VCaP (cell line): ENCODE results near the gene PDZK1IP1.
"Not testable (repeated sequence)": the region's sequence is repeated elsewhere in the genome, so short reads cannot be mapped to it uniquely, and the experiment has no call there.

Experiments
- H3K27ac ChIP-seq: fragments of 450-650 bp; 2 replicates; pipeline ENCODE4 v1.5.1; 2017
- TF ChIP-seq, protein P1 (sequence below): fragments of 450-650 bp; conservative IDR thresholded peaks from 2 replicates; pipeline ENCODE4 v1.5.1; 2017; ENCODE audit warnings: mild to moderate bottlenecking, moderate library complexity

The PDZK1IP1 gene

GRCh38 chr1:47175227-47175934, 14.5 kb downstream of the PDZK1IP1 start:
- H3K27ac ChIP-seq: no peak overlapping the region
- TF ChIP-seq, protein P1, sequence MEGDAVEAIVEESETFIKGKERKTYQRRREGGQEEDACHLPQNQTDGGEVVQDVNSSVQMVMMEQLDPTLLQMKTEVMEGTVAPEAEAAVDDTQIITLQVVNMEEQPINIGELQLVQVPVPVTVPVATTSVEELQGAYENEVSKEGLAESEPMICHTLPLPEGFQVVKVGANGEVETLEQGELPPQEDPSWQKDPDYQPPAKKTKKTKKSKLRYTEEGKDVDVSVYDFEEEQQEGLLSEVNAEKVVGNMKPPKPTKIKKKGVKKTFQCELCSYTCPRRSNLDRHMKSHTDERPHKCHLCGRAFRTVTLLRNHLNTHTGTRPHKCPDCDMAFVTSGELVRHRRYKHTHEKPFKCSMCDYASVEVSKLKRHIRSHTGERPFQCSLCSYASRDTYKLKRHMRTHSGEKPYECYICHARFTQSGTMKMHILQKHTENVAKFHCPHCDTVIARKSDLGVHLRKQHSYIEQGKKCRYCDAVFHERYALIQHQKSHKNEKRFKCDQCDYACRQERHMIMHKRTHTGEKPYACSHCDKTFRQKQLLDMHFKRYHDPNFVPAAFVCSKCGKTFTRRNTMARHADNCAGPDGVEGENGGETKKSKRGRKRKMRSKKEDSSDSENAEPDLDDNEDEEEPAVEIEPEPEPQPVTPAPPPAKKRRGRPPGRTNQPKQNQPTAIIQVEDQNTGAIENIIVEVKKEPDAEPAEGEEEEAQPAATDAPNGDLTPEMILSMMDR: peak; percentile 96

DNA sequence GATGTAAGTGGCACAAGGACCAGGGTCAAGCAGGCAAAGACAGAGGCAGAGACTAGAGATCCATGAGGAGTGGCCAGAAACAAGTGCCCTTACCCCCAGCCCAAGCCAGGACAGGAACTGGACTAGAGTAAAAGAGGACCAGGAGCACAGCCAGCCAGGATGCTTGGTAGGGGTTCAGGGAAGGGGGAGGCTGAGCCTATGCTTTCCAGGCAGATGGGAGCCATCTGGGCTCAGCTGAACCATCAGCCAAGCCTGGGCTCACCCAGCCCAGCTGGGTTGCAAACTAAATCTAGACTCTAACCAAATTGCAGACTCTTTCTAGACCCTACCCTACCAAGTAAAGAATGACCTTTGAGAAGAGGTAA, 15.2 kb downstream of the PDZK1IP1 start:
- TF ChIP-seq, protein P1: no peak
- no peak overlapping the region for H3K27ac ChIP-seq

DNA sequence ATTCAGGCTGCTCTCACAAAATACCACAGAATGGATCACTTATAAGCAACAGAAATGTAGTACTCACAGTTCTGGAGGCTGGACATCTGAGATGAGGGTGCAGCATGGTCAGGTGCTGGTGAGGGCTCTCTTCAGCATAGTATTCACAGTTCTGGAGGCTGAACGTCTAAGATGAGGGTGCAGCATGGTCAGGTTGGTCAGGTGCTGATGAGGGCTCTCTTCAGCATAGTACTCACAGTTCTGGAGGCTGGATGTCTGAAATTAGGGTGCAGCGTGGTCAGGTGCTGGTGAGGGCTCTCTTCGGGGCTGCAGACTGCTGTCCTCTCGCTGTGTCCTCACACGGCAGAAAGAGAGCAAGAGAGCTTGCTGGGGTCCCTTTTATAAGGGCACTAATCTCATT, 17.1 kb downstream of the PDZK1IP1 start:
- TF ChIP-seq, protein P1: no peak
- H3K27ac ChIP-seq: no peak overlapping the region

DNA sequence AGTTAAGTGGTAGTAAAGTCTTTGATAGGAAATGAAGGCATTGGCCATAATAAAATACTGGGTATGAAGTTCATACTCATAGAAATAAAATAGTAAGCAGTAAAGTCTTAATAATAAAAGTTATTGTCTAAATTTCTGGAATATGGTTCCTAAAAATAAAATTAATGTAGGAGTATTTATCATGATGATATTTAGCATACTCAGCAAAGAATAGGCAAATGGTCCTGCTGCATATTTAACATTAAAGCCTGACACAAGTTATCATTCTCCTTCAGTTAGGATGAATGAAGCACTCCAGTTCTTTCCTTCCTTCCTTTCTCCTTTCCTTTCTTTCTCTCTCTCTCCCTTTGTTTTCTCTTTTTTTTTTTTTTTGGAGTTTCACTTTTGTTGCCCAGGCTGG, 25.3 kb downstream of the PDZK1IP1 start:
- TF ChIP-seq, protein P1: no peak
- no peak overlapping the region for H3K27ac ChIP-seq

- no peak overlapping the region for H3K27ac ChIP-seq
- TF ChIP-seq, protein P1: no peak
These were observed 28.4 kb downstream of the PDZK1IP1 start for GRCh38 chr1:47161298-47162040.

DNA sequence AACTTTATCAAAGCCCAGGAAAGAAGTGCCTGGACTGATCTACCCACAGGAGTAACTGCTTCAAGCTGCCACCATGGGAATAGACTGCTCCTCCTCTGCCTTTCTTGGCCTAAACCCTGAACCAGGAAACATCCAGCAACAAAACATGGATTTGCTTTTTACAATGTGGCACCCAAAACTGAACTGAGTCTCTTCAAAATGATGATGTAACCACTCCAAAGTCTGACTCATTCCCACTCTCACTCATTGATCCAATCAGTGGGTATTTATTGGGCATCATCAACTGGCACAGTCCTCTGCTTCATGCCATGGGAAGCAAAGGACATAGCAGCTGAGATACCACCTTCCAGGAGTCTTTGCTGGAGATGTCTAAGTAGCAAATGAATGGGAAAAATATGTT, 29.1 kb downstream of the PDZK1IP1 start:
- no peak overlapping the region for H3K27ac ChIP-seq
- TF ChIP-seq, protein P1: no peak

DNA sequence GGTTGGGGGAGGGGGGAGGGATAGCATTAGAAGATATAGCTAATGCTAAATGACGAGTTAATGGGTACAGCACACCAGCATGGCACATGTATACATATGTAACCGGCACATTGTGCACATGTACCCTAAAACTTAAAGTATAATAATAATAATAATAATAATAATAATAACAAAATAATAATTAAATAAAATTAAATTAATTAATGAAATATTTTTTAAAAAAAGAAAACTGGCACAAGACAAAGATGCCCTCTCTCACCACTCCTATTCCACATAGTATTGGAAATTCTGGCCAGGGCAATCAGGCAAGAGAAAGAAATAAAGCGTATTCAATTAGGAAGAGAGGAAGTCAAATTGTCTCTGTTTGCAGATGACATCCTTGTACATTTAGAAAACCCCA, 31.9 kb downstream of the PDZK1IP1 start:
- not testable (repeated sequence) for H3K27ac ChIP-seq

DNA sequence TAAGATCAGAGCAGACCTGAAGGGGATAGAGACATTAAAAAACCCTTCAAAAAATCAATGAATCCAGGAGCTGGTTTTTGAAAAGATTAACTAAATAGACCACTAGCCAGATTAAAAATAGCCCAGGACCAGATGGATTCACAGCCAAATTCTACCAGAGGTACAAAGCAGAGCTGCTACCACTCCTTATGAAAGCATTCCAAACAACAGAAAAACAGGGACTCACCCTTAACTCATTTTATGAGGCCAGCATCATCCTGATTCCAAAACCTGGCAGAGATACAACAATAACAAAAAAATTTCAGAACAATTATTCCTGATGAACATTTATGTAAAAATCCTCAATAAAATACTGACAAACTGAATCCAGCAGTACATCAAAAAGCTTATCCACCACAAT, 33.4 kb downstream of the PDZK1IP1 start:
- not testable (repeated sequence) for H3K27ac ChIP-seq

GRCh38 chr1:47149162-47149561, 40.7 kb downstream of the PDZK1IP1 start:
- H3K27ac ChIP-seq: not testable (repeated sequence)
